HEK293 (cell line): ENCODE measurements around the gene PARD3B.

Experiments used
- CTCF ChIA-PET: fragments of 350-600 bp; formaldehyde crosslinking; extraction: SDS; loops from one replicate; lab custom pipeline; 2021; ENCODE audit warnings: antibody characterized with exemption; lab: Yijun Ruan, JAX
- POLR2A ChIA-PET: fragments of 300-600 bp; formaldehyde crosslinking; extraction: SDS; loops from one replicate; lab custom pipeline; 2020; ENCODE audit warnings: antibody characterized with exemption, inconsistent platforms; lab: Yijun Ruan, JAX
- H3K27ac ChIP-seq: fragments of 200-500 bp; sonication (Bioruptor generic); 2 replicates; pipeline ENCODE4 v1.5.1; 2014; ENCODE audit warnings: low read depth, low read length, control low read depth, inconsistent platforms; ENCODE audit errors: extremely low read depth
- H3K36me3 ChIP-seq, 2 experiments: fragments of 200-500 bp in 1 of 2; sonication (Bioruptor generic) in 1 of 2; 1 replicate in 1 of 2; 2 replicates in 1 of 2; pipeline ENCODE4 v1.5.1; 2014 to 2017; ENCODE audit warnings: inconsistent platforms in 2 of 2, low read length in 2 of 2; ENCODE audit not compliant: control insufficient read depth in 2 of 2, insufficient read depth in 1 of 2
- H3K4me1 ChIP-seq: fragments of 200-500 bp; sonication (Bioruptor generic); 2 replicates; pipeline ENCODE4 v1.5.1; 2014; ENCODE audit warnings: mild to moderate bottlenecking, low read length, inconsistent platforms; ENCODE audit not compliant: control insufficient read depth, insufficient read depth
- H3K4me3 ChIP-seq: 2 replicates; pipeline ENCODE4 v1.5.1; 2011; ENCODE audit warnings: low read depth, mild to moderate bottlenecking, control low read depth, low read length, moderate library complexity
- H3K9me3 ChIP-seq: fragments of 200-500 bp; sonication (Bioruptor generic); 2 replicates; pipeline ENCODE4 v1.5.1; 2014; ENCODE audit warnings: low read depth, low read length, inconsistent platforms; ENCODE audit not compliant: control insufficient read depth, insufficient read depth
- BCL11B ChIP-seq: fragments of 450-650 bp; formaldehyde crosslinking; IDR thresholded peaks from 2 replicates; pipeline ENCODE4 v1.5.1; 2016; ENCODE audit warnings: low read depth, missing biosample characterization, missing genetic modification characterization
- GLIS2 ChIP-seq: fragments of 450-650 bp; formaldehyde crosslinking; IDR thresholded peaks from 2 replicates; pipeline ENCODE4 v1.5.1; 2016; ENCODE audit warnings: missing biosample characterization, missing genetic modification characterization
- TCF7L2 ChIP-seq: IDR thresholded peaks from 2 replicates; pipeline ENCODE4 v1.6.1; 2011; ENCODE audit warnings: low read depth, mild to moderate bottlenecking, inconsistent platforms, low read length, moderate library complexity, borderline replicate concordance
- ZBTB48 ChIP-seq: fragments of 450-650 bp; formaldehyde crosslinking; IDR thresholded peaks from 2 replicates; pipeline ENCODE4 v1.5.1; 2016; ENCODE audit warnings: missing biosample characterization, missing genetic modification characterization
- ZBTB7A ChIP-seq: fragments of 450-650 bp; formaldehyde crosslinking; IDR thresholded peaks from 2 replicates; pipeline ENCODE4 v1.5.1; 2016; ENCODE audit warnings: low read depth, missing biosample characterization, missing genetic modification characterization
- ZNF133 ChIP-seq: fragments of 450-650 bp; formaldehyde crosslinking; IDR thresholded peaks from 2 replicates; pipeline ENCODE4 v1.5.1; 2016; ENCODE audit warnings: missing biosample characterization, missing genetic modification characterization
- ZNF169 ChIP-seq: fragments of 450-650 bp; formaldehyde crosslinking; IDR thresholded peaks from 2 replicates; pipeline ENCODE4 v1.5.1; 2016; ENCODE audit warnings: missing biosample characterization, missing genetic modification characterization
- ZNF221 ChIP-seq: fragments of 450-650 bp; formaldehyde crosslinking; IDR thresholded peaks from 2 replicates; pipeline ENCODE4 v1.5.1; 2017; ENCODE audit warnings: missing biosample characterization, missing genetic modification characterization, borderline replicate concordance
- ZNF302 ChIP-seq: fragments of 450-650 bp; formaldehyde crosslinking; IDR thresholded peaks from 2 replicates; pipeline ENCODE4 v1.5.1; 2016; ENCODE audit warnings: missing biosample characterization, missing genetic modification characterization, low read depth
- ZNF324 ChIP-seq: fragments of 450-650 bp; formaldehyde crosslinking; IDR thresholded peaks from 2 replicates; pipeline ENCODE4 v1.5.1; 2016; ENCODE audit warnings: missing biosample characterization, missing genetic modification characterization
- ZNF423 ChIP-seq: fragments of 450-650 bp; formaldehyde crosslinking; IDR thresholded peaks from 2 replicates; pipeline ENCODE4 v1.5.1; 2016; ENCODE audit warnings: missing biosample characterization, missing genetic modification characterization
- ZNF544 ChIP-seq: fragments of 450-650 bp; formaldehyde crosslinking; IDR thresholded peaks from 2 replicates; pipeline ENCODE4 v1.5.0; 2017; ENCODE audit warnings: missing biosample characterization, missing genetic modification characterization
- ZNF571 ChIP-seq: fragments of 450-650 bp; formaldehyde crosslinking; IDR thresholded peaks from 2 replicates; pipeline ENCODE4 v1.5.0; 2017; ENCODE audit warnings: missing biosample characterization, missing genetic modification characterization
- ZNF600 ChIP-seq: fragments of 450-650 bp; formaldehyde crosslinking; IDR thresholded peaks from 2 replicates; pipeline ENCODE4 v1.5.1; 2016; ENCODE audit warnings: missing biosample characterization, missing genetic modification characterization
- ZNF626 ChIP-seq: fragments of 450-650 bp; sonication (Bioruptor Pico); formaldehyde crosslinking; IDR thresholded peaks from 2 replicates; pipeline ENCODE4 v1.5.1; 2018; ENCODE audit warnings: missing biosample characterization, missing genetic modification characterization, inconsistent platforms
- ZNF660 ChIP-seq: fragments of 450-650 bp; IDR thresholded peaks from 2 replicates; pipeline ENCODE4 v1.5.1; 2018; ENCODE audit warnings: missing biosample characterization, mild to moderate bottlenecking, missing genetic modification characterization
- ZNF664 ChIP-seq: fragments of 450-650 bp; formaldehyde crosslinking; IDR thresholded peaks from 2 replicates; pipeline ENCODE4 v1.5.1; 2016; ENCODE audit warnings: missing biosample characterization, missing genetic modification characterization
- ZNF843 ChIP-seq: fragments of 450-650 bp; formaldehyde crosslinking; IDR thresholded peaks from 2 replicates; pipeline ENCODE4 v1.5.1; 2016; ENCODE audit warnings: missing biosample characterization, missing genetic modification characterization
- TF ChIP-seq, protein P1 (sequence below): fragments of 450-650 bp; formaldehyde crosslinking; IDR thresholded peaks from 2 replicates; pipeline ENCODE4 v1.5.1; 2016; ENCODE audit warnings: missing biosample characterization, missing genetic modification characterization
- TF ChIP-seq, protein P2 (sequence below): fragments of 450-650 bp; formaldehyde crosslinking; conservative IDR thresholded peaks from 2 replicates; pipeline ENCODE4 v1.5.1; 2016; ENCODE audit warnings: low read depth, missing biosample characterization, missing genetic modification characterization
- TF ChIP-seq, protein P3 (sequence below): fragments of 450-650 bp; formaldehyde crosslinking; IDR thresholded peaks from 2 replicates; pipeline ENCODE4 v1.5.1; 2017; ENCODE audit warnings: missing biosample characterization, missing genetic modification characterization
- TF ChIP-seq, protein P4 (sequence below): sonication (generic); formaldehyde crosslinking; IDR thresholded peaks from 2 replicates; pipeline ENCODE4 v1.8.1; 2022; ENCODE audit warnings: mild to moderate bottlenecking, moderate library complexity, missing genetic modification reagents
- TF ChIP-seq, protein P5 (sequence below): IDR thresholded peaks from 2 replicates; pipeline ENCODE4 v1.6.1; 2011; ENCODE audit warnings: mild to moderate bottlenecking, low read depth, low read length, borderline replicate concordance
- TF ChIP-seq, protein P6 (sequence below): fragments of 450-650 bp; formaldehyde crosslinking; IDR thresholded peaks from 2 replicates; pipeline ENCODE4 v1.5.1; 2016; ENCODE audit warnings: missing biosample characterization, missing genetic modification characterization
- TF ChIP-seq, protein P7 (sequence below): fragments of 450-650 bp; formaldehyde crosslinking; IDR thresholded peaks from 2 replicates; pipeline ENCODE4 v1.5.1; 2016; ENCODE audit warnings: missing biosample characterization, missing genetic modification characterization

PARD3B gene

DNA sequence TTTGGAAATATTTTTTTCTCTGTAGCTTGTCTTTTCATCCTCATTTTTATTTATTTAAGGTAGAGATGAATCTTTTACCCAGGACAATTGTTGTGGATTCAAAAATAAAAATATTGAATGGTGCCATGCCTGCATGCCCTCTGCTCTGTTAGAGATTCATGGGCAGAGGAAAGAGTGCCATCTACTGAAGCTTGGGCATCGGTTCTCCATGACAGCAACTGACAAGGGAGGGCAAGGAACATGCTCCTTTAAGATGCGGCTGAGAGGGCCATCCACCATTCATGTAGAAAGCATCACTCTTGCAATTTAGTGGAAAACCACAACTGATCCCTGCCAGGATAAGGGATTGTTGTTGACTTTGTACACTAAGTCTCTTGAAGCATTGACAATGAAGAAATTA is 79.9 kb downstream of the PARD3B start:
- ChIA-PET CTCF (interaction anchor here (0.6 to 1.4 kb wide), 3 partner anchors 273 to 447 kb away, joined by 3 to 9 read pairs (median 4); no protein-coding TSS in a partner anchor), POLR2A (no interaction called here)
- Histone ChIP-seq H3K9me3 (no peaks in the 10 kb centered on the region), H3K27ac (no peak overlapping the region), H3K36me3 (no peaks in the 10 kb centered on the region), H3K4me1 (no peaks in the 10 kb centered on the region), H3K4me3 (no peak overlapping the region)
- TF ChIP-seq ZNF664 (tag by site-specific recombination) (no peak), BCL11B (tag by site-specific recombination) (no peak), ZNF133 (tag by site-specific recombination) (no peak), ZBTB48 (no peak), TCF7L2 (no peak), ZNF423 (tag by site-specific recombination) (no peak), GLIS2 (no peak)
- TF ChIP-seq, protein P1, sequence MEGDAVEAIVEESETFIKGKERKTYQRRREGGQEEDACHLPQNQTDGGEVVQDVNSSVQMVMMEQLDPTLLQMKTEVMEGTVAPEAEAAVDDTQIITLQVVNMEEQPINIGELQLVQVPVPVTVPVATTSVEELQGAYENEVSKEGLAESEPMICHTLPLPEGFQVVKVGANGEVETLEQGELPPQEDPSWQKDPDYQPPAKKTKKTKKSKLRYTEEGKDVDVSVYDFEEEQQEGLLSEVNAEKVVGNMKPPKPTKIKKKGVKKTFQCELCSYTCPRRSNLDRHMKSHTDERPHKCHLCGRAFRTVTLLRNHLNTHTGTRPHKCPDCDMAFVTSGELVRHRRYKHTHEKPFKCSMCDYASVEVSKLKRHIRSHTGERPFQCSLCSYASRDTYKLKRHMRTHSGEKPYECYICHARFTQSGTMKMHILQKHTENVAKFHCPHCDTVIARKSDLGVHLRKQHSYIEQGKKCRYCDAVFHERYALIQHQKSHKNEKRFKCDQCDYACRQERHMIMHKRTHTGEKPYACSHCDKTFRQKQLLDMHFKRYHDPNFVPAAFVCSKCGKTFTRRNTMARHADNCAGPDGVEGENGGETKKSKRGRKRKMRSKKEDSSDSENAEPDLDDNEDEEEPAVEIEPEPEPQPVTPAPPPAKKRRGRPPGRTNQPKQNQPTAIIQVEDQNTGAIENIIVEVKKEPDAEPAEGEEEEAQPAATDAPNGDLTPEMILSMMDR (tag by site-specific recombination): peak; percentile 48; the same call in 1 of the 2 replicates

DNA sequence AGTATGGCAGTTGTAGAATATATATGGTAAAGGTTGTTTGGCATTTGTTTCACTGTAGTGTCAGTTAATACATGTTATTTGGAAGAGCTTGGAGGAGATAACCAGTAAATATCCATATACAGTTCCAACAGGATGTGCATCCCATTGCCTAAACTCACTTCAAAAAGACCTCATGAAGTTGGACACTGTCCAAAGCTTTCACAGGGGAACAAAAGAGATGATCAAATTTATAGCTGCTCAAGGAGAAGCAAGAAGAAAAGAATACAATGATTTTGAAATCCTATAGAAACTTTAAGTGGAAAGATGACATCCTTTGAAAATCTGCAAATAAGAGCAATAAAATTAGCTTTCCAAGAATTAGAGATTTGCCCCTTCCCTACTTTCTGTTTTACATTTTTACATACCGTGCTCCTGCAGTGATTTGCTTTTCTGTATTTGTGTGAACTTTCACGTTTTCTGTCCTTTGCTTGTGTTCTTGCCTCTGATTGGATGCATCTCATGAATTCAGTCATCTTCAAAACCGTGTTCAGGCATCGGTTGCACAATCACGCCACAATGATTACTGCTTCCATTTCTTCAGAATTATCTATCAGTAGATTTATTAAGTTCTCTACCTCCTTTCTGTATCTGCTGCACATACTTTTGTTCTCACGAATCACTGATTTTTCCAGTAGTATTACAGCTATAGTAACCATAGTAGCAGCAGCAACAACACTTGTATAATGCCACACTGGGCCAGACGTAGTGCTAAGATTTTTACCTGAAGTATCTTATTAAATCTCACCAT is 83.8 kb downstream of the PARD3B start:
- H3K27ac ChIP-seq: no peak overlapping the region
- no peaks in the 10 kb centered on the region for H3K9me3 ChIP-seq
- POLR2A ChIA-PET: no interaction called here
- no peaks in the 10 kb centered on the region for H3K4me1 ChIP-seq
- TF ChIP-seq, protein P2, sequence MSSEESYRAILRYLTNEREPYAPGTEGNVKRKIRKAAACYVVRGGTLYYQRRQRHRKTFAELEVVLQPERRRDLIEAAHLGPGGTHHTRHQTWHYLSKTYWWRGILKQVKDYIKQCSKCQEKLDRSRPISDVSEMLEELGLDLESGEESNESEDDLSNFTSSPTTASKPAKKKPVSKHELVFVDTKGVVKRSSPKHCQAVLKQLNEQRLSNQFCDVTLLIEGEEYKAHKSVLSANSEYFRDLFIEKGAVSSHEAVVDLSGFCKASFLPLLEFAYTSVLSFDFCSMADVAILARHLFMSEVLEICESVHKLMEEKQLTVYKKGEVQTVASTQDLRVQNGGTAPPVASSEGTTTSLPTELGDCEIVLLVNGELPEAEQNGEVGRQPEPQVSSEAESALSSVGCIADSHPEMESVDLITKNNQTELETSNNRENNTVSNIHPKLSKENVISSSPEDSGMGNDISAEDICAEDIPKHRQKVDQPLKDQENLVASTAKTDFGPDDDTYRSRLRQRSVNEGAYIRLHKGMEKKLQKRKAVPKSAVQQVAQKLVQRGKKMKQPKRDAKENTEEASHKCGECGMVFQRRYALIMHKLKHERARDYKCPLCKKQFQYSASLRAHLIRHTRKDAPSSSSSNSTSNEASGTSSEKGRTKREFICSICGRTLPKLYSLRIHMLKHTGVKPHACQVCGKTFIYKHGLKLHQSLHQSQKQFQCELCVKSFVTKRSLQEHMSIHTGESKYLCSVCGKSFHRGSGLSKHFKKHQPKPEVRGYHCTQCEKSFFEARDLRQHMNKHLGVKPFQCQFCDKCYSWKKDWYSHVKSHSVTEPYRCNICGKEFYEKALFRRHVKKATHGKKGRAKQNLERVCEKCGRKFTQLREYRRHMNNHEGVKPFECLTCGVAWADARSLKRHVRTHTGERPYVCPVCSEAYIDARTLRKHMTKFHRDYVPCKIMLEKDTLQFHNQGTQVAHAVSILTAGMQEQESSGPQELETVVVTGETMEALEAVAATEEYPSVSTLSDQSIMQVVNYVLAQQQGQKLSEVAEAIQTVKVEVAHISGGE (tag by site-specific recombination): no peak
- TF ChIP-seq, protein P3, sequence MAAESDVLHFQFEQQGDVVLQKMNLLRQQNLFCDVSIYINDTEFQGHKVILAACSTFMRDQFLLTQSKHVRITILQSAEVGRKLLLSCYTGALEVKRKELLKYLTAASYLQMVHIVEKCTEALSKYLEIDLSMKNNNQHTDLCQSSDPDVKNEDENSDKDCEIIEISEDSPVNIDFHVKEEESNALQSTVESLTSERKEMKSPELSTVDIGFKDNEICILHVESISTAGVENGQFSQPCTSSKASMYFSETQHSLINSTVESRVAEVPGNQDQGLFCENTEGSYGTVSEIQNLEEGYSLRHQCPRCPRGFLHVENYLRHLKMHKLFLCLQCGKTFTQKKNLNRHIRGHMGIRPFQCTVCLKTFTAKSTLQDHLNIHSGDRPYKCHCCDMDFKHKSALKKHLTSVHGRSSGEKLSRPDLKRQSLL: no peak
- TF ChIP-seq ZNF600 (no peak), ZNF169 (no peak), ZNF571 (no peak), ZBTB7A (tag by site-specific recombination) (no peak), ZNF544 (tag by site-specific recombination) (no peak), ZNF660 (no peak), ZNF221 (tag by site-specific recombination) (no peak), ZNF324 (tag by site-specific recombination) (no peak), ZNF302 (tag by site-specific recombination) (no peak), ZNF843 (tag by site-specific recombination) (no peak), ZNF626 (tag by site-specific recombination) (no peak), GLIS2 (no peak)
- TF ChIP-seq, protein P4, sequence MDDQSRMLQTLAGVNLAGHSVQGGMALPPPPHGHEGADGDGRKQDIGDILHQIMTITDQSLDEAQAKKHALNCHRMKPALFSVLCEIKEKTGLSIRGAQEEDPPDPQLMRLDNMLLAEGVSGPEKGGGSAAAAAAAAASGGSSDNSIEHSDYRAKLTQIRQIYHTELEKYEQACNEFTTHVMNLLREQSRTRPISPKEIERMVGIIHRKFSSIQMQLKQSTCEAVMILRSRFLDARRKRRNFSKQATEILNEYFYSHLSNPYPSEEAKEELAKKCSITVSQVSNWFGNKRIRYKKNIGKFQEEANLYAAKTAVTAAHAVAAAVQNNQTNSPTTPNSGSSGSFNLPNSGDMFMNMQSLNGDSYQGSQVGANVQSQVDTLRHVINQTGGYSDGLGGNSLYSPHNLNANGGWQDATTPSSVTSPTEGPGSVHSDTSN: no peak
- TF ChIP-seq, protein P5, sequence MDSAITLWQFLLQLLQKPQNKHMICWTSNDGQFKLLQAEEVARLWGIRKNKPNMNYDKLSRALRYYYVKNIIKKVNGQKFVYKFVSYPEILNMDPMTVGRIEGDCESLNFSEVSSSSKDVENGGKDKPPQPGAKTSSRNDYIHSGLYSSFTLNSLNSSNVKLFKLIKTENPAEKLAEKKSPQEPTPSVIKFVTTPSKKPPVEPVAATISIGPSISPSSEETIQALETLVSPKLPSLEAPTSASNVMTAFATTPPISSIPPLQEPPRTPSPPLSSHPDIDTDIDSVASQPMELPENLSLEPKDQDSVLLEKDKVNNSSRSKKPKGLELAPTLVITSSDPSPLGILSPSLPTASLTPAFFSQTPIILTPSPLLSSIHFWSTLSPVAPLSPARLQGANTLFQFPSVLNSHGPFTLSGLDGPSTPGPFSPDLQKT: no peak
- TF ChIP-seq, protein P6, sequence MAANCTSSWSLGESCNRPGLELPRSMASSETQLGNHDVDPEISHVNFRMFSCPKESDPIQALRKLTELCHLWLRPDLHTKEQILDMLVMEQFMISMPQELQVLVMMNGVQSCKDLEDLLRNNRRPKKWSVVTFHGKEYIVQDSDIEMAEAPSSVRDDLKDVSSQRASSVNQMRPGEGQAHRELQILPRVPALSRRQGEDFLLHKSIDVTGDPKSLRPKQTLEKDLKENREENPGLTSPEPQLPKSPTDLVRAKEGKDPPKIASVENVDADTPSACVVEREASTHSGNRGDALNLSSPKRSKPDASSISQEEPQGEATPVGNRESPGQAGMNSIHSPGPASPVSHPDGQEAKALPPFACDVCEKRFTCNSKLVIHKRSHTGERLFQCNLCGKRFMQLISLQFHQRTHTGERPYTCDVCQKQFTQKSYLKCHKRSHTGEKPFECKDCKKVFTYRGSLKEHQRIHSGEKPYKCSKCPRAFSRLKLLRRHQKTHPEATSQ (tag by site-specific recombination): no peak
- TF ChIP-seq, protein P7, sequence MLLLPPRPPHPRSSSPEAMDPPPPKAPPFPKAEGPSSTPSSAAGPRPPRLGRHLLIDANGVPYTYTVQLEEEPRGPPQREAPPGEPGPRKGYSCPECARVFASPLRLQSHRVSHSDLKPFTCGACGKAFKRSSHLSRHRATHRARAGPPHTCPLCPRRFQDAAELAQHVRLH (tag by site-specific recombination): no peak
- H3K36me3 ChIP-seq: no peaks in the 10 kb centered on the region
- H3K4me3 ChIP-seq: no peak overlapping the region
- CTCF ChIA-PET: no interaction called here
